CD4-positive, alpha-beta memory T cell (primary cell): ENCODE data around the gene MMAA. TPM values are rescaled to one million over a fixed set of nuclear protein-coding genes. Genes with fewer than 3 reads are reported as not detected.
A peak's percentile ranks its signal among the peaks of the same experiment; 100 is the strongest.

Experiments
- CTCF ChIA-PET: fragments of 350-600 bp; sonication (Branson Sonifier 250); formaldehyde crosslinking; loops from one replicate; lab custom pipeline; 2021; ENCODE audit warnings: inconsistent platforms; ENCODE audit not compliant: partially characterized antibody; lab: Charles Lee
- POLR2A ChIA-PET: fragments of 350-600 bp; sonication (Branson Sonifier 250); formaldehyde crosslinking; loops from one replicate; lab custom pipeline; 2021; ENCODE audit not compliant: partially characterized antibody; lab: Charles Lee
- DNase-seq, 5 donors: peaks; one replicate each; pipeline versions ENCODE4 v3.0.0 to v3.0.0-alpha.2; 2020 to 2022; ENCODE audit warnings: mixed read lengths in 1 of 5
- H3K27ac ChIP-seq: one replicate; pipeline ENCODE4 v1.7.0; 2013; ENCODE audit warnings: low read depth, low read length
- H3K27me3 ChIP-seq: 2 replicates; pipeline ENCODE4 v1.7.0; 2013; ENCODE audit warnings: mild to moderate bottlenecking, low read length, moderate library complexity; ENCODE audit not compliant: insufficient read depth
- H3K36me3 ChIP-seq: 2 replicates; pipeline ENCODE4 v1.7.0; 2013; ENCODE audit warnings: mild to moderate bottlenecking, low read length, moderate library complexity; ENCODE audit not compliant: insufficient read depth
- H3K4me1 ChIP-seq: 2 replicates; pipeline ENCODE4 v1.7.0; 2013; ENCODE audit warnings: mild to moderate bottlenecking, low read length, moderate library complexity; ENCODE audit not compliant: insufficient read depth
- H3K4me3 ChIP-seq, 2 donors: one replicate each; pipeline ENCODE4 v1.7.0; 2013; ENCODE audit warnings: low read length in 2 of 2, mild to moderate bottlenecking in 1 of 2
- H3K9me3 ChIP-seq, 2 donors: one replicate each; pipeline ENCODE4 v1.7.0; 2013; ENCODE audit warnings: low read length in 2 of 2, control low read depth in 1 of 2; ENCODE audit not compliant: control insufficient read depth in 1 of 2
- H3K27ac Mint-ChIP-seq, 7 donors: one replicate each; pipeline ENCODE4 v1.8.0; 2020 to 2021; ENCODE audit warnings: mixed read lengths in 7 of 7, mild to moderate bottlenecking in 6 of 7, inconsistent platforms in 3 of 7, moderate library complexity in 3 of 7
- H3K27me3 Mint-ChIP-seq, 2 donors: one replicate each; pipeline ENCODE4 v1.8.0; 2020 to 2021; ENCODE audit warnings: mixed read lengths in 2 of 2
- H3K36me3 Mint-ChIP-seq, 2 donors: one replicate each; pipeline ENCODE4 v1.8.0; 2020 to 2021; ENCODE audit warnings: mixed read lengths in 2 of 2, inconsistent platforms in 1 of 2, mild to moderate bottlenecking in 1 of 2
- H3K4me1 Mint-ChIP-seq, 4 donors: one replicate each; pipeline ENCODE4 v1.8.0; 2020 to 2021; ENCODE audit warnings: mixed read lengths in 4 of 4, mild to moderate bottlenecking in 1 of 4
- H3K4me3 Mint-ChIP-seq, 8 donors: one replicate each; pipeline ENCODE4 v1.8.0; 2020 to 2021; ENCODE audit warnings: mixed read lengths in 8 of 8, mild to moderate bottlenecking in 7 of 8, moderate library complexity in 6 of 8, inconsistent platforms in 3 of 8
- H3K9me3 Mint-ChIP-seq, 8 donors: one replicate each; pipeline ENCODE4 v1.8.0; 2020 to 2021; ENCODE audit warnings: mixed read lengths in 8 of 8, mild to moderate bottlenecking in 5 of 8, inconsistent platforms in 3 of 8, moderate library complexity in 1 of 8
- intact Hi-C: fragments of 100-400 bp; cut with micrococcal nuclease; formaldehyde crosslinking; loops from one replicate; pipeline ENCODE4 v1.15.1; 2023
- polyA plus RNA-seq, 2 donors: library from polyadenylated mRNA; unstranded; fragments of 300-500 nt; fragmentation: Illumina TruSeq; gene quantifications; one replicate each; pipeline ENCODE4 v1.2.3, GENCODE V29; 2021
- total RNA-seq, 2 experiments: library from RNA; stranded (reverse); gene quantifications; one replicate each; pipeline ENCODE4 v1.2.3, GENCODE V29; 2021

MMAA gene
- total and polyA plus RNA-seq, 4 experiments from 2014 or later, result 7.4 to 13.5 (median 11.9) TPM

- Mint-ChIP-seq H3K27me3 (peaks cover 4% of the 10 kb centered on the region in 2 donors), H3K27ac (no peak overlapping the region), H3K9me3 (peaks cover 0 to 3% (median 0%) of the 10 kb centered on the region in 8 donors), H3K4me1 (no peaks in the 10 kb centered on the region), H3K36me3 (no peaks in the 10 kb centered on the region), H3K4me3 (peak overlapping the region in 1 of 8 donors; percentile 17)
- CTCF ChIA-PET, result no interaction called here
- POLR2A ChIA-PET, result no interaction called here
- no peaks in the 10 kb centered on the region for H3K36me3 ChIP-seq
- no peak for DNase-seq
- H3K4me3 ChIP-seq, result no peak overlapping the region
- H3K9me3 ChIP-seq, result no peaks in the 10 kb centered on the region
- no peaks in the 10 kb centered on the region for H3K27me3 ChIP-seq
- H3K4me1 ChIP-seq, result no peaks in the 10 kb centered on the region
- H3K27ac ChIP-seq, result no peak overlapping the region
- intact Hi-C loops, result no loop called here
Observed at GRCh38 chr4:145703850-145704497, 84.8 kb downstream of the MMAA start.

- ChIA-PET CTCF (no interaction called here), POLR2A (no interaction called here)
- intact Hi-C loops, result no loop called here
- no peak overlapping the region for H3K27ac Mint-ChIP-seq
- Histone ChIP-seq H3K4me3 (no peak overlapping the region), H3K36me3 (no peaks in the 10 kb centered on the region), H3K4me1 (no peaks in the 10 kb centered on the region), H3K27me3 (no peaks in the 10 kb centered on the region), H3K9me3 (peaks cover 0 to 8% of the 10 kb centered on the region in 2 donors), H3K27ac (no peak overlapping the region)
- peaks cover 0 to 8% of the 10 kb centered on the region in 2 donors for H3K36me3 Mint-ChIP-seq
- no peak for DNase-seq
- H3K9me3 Mint-ChIP-seq, result peaks cover 4 to 35% (median 22%) of the 10 kb centered on the region in 8 donors
- H3K27me3 Mint-ChIP-seq, result peaks cover 0 to 9% of the 10 kb centered on the region in 2 donors
- no peak overlapping the region for H3K4me3 Mint-ChIP-seq
- H3K4me1 Mint-ChIP-seq, result no peaks in the 10 kb centered on the region
Observed at GRCh38 chr4:145709336-145709735, 90.2 kb downstream of the MMAA start.

Other genes with a start within 250 kb of the MMAA start
- gene SMAD1, start 137.5 kb upstream of the MMAA start, total RNA-seq, result under 1 TPM; 0.42 to 0.73 TPM
- 1 to 10 TPM in 1 of 2 donors, under 1 TPM in 1; 0.62 to 1.1 TPM for gene SMAD1, start 137.5 kb upstream of the MMAA start, polyA plus RNA-seq
- gene C4orf51, start 60.8 kb downstream of the MMAA start, total RNA-seq, result not detected
- gene C4orf51, start 60.8 kb downstream of the MMAA start, polyA plus RNA-seq, result not detected